Left renal cortex interstitium (tissue), 4 donors: ENCODE results near the gene GNS. TPM values are rescaled to one million over a fixed set of nuclear protein-coding genes. Genes with fewer than 3 reads are reported as not detected.
"Not testable (repeated sequence)": the region's sequence is repeated elsewhere in the genome, so short reads cannot be mapped to it uniquely, and the experiment has no call there.

Source experiments
- DNase-seq, 4 donors: peaks; one replicate each; pipeline ENCODE4 v3.0.0-alpha.2; 2013; ENCODE audit warnings: low read depth in 4 of 4, low spot score in 2 of 4, missing footprints in 1 of 4
- polyA plus RNA-seq, 4 donors: library from polyadenylated mRNA; unstranded; fragments of 120-200 nt; gene quantifications; one replicate each; pipeline ENCODE4 v1.2.1, GENCODE V29; 2013; ENCODE audit not compliant: insufficient read length in 4 of 4

GNS gene
- polyA plus RNA-seq = 100 to 1,000 TPM; 118 to 172 (median 150) TPM

DNA sequence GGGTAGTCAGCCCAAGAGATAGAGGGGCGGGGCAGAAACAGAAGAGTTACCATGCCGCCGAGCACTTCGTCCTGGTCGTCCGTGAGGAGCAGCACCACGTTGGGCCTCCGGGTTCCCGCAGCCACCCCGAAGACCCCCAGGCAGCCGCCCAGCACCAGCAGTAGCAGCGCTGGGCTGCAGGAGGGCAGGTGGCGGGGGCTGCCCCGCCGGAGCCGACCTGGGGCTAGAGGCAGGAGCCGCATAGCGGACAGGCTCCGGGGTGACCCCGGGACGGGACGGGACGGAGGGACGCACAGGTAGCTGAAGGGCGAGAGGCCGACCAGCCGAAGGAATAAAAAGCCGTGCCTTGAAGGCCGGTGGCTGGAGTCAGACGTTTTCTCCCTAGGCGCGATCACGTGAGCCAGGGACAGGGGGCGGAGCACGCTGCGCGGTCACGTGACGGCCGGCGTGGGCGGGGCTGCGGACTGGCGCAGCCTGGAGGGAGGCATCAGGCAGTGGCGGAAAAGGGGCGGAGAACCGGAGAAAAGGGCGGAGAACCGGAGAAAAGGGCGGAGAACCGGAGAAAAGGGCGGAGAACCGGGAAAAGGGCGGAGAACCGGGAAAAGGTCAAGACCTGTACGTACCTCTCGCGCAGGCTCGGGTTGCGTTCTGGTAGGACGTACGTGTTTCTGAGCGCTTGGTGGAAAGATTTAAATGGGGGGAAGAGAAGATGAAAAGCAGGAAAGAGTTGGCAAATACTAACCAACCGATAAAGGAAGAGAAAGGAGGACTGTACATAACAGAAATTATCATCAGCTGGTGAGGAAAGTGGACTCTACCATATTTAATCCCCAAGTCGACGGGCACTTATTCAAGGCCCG lies at the start of gene GNS:
Gene GNS (minus strand): TSS at position 372 of the 860 bp plus-strand sequence. CDS start 130 bp downstream, at position 242.
- DNase-seq = peak in 3 of 4 donors; percentile 81 to 94 (median 92)

GRCh38 chr12:64808110-64808509 lies 48.9 kb upstream of the GNS start:
- DNase-seq = no peak

GRCh38 chr12:64806593-64807460 lies 47.6 kb upstream of the GNS start:
- DNase-seq = no peak

GRCh38 chr12:64806173-64806572 lies 47.0 kb upstream of the GNS start:
- no peak for DNase-seq

DNA sequence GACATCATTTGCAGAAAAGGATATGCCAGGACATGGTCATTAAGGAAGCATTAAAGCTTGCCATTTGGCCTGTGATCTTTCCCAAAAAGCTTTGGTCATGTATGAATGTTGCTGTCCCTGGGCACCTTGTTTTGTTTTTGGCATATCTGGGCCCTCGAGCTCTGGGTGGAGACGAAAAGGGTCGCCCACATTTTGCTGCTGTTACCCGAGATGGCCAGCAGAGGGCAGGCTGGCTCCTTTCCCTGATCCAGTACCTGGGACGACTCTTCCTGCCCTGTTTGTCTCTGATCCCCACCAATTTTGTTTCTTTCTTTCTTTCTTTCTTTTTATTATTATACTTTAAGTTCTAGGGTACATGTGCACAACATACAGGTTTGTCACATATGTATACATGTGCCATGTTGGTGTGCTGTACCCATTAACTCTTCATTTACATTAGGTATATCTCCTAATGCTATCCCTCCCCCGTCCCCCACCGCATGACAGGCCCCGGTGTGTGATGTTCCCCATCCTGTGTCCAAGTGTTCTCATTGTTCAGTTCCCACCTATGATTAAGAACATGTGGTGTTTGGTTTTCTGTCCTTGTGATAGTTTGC lies 43.1 kb upstream of the GNS start:
- DNase-seq = not testable (repeated sequence)

DNA sequence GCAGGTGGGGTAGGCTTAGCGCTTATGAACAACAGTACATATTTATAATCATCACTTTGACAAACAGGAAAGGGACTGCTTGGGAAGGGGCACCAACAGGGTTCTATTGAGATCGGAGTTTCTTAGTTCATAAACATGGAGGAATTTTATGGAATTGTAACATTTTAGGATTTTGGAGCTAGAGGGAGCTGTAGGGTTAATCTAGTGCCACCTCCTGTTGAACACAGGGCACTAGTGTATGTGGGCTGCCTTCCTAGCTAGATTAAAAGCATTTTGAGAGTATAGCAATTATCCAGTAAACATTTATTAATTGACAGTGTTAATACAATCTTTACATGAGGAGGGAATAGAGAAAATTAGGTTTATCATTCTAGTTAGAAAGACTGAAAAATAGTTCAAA lies 42.2 kb upstream of the GNS start:
- DNase-seq = no peak

DNA sequence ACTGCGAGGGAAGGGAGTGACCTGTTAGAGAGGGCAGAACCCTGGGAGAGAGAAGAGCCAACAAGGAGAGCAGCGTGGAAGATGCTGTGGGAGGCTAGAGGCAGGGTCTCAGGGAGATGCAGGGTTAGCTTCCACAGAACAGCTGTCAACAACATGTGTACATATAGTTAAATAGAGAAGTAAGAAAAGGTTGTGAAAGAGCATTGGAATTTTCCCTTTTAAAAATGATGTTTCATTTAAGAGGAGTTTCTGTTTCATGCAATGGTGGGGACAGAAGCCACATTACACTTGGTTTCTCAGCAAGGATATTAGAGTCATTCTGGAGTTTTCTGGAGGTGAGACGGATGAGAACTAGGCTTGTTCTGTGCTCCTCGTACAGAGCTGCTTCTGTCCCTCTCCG lies 41.4 kb upstream of the GNS start:
- DNase-seq = no peak

DNA sequence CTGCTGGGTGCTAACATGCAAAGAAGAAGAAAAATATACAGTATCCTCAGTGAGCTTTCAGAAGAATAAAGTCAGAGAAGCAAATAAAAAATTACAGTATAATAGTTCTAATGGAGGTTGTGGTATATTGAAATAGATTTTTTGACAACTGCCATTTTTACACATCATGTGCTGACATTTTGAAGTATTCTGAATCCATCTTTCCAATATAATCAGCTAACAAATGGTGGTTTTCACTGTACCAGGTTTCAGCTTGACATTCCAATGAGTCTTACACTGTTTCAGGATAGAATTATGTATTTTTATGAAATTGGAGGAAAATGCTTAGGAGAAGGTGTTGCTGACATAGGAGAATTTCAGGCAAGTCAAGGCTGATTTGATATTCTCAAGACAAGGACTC lies 39.0 kb upstream of the GNS start:
- no peak for DNase-seq

- no peak for DNase-seq
Observed at GRCh38 chr12:64797156-64797555, 38.0 kb upstream of the GNS start.

DNA sequence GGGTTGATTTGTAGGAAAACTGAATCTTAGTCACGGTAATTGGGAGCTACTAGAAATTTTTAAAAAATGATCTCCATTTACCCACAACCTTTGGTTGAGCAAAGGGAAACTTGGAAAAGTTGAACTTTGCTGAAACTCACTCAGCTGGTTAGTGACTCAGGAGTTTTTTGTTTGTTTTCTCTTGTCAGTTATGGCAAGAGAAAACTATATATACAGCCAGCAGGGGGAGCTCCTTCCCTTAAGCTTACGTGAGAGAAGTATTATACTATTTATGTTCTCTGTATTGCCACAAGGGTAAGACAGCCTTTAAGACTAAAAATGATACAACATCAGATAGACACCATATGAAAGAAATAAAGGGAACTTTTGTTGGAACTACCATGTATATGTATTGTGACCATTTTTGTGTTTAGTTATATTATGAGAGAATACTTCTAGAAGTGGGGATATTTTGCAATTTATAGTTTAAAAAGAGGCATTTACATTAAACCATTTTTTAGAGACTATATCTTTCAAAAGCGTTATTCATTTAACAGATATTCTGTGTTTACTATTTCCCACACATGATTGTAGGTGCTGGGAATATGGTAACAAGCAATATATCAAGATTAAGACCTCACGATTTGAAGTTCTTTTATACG lies 37.1 kb upstream of the GNS start:
- DNase-seq = peak in 2 of 4 donors; percentile 45 to 76

DNA sequence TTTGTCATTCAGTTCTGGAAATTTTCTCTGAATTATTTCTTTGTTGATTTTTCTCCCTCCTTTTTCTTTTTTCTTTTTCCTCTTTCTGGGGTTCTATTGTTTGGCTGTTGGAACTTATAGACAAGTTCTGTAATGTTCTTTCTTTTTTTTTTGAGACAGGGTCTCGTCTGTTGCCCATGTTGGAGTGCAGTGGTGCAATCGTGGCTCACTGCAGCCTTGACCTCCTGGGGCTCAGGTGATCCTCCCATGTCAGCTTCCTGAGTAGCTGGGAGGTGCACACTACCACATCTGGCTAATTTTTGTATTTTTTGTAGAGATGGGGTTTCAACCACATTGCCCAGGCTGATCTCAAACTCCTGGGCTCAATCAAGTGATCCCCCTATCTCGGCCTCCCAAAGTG lies 35.1 kb upstream of the GNS start:
- DNase-seq = no peak

DNA sequence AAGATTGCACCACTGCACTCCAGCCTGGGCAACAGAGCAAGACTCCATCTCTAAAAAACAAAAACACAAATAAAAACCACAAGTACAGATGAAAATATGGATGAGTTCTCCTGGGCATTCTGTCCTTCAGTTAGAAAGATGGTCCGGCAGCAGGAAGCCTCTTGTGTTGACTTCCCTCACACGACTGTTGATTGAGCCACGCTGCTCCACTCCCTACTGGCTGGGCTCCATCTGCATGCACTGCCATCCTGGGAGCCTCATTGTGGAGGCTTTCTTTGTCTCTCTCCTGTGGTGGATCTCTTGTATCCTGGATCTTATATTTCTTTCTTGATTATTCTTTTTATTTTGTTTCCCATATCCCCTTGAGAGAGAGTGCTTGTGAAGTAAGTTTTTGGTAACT lies 34.4 kb upstream of the GNS start:
- DNase-seq = no peak

DNA sequence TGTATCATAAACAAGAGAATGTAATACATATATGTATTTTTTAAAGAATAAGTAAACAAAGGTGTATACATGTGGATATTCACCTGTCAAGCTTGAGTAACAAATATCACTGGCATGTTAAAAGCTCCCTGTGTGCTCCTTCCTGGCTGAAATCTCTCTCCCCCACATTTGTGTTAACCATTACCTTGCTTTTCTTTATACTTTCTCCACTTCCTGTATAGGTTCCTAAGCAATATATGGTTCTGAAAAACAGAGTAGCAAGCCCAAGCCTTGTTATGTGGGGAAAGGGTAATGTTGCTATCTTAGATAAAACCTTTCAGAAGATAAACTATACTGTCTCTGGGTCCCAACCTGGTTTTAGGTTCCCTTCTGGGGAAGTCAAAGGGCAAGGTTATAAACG lies 32.9 kb upstream of the GNS start:
- DNase-seq = no peak

GRCh38 chr12:64791036-64791435 lies 31.8 kb upstream of the GNS start:
- no peak for DNase-seq

- no peak for DNase-seq
Observed at GRCh38 chr12:64790166-64790565, 31.0 kb upstream of the GNS start.

DNA sequence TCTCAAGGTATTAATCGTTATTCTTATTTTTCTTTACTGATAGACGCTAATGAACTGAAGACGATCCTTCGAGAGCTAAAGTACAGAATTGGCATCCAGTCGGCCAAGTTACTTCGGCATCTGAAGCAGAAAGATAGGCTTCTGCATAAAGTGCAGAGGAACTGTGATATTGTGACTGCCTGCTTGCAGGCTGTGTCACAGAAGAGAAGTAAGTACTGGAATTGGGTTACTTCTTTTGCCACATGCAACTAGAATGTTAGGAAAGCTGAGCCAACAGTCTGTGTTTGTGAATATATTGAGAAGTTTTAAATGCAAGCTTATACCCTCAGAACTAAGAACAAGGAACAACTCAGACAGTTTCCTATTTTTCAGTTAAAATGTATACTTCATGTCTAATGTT lies 26.6 kb upstream of the GNS start:
- DNase-seq = no peak

DNA sequence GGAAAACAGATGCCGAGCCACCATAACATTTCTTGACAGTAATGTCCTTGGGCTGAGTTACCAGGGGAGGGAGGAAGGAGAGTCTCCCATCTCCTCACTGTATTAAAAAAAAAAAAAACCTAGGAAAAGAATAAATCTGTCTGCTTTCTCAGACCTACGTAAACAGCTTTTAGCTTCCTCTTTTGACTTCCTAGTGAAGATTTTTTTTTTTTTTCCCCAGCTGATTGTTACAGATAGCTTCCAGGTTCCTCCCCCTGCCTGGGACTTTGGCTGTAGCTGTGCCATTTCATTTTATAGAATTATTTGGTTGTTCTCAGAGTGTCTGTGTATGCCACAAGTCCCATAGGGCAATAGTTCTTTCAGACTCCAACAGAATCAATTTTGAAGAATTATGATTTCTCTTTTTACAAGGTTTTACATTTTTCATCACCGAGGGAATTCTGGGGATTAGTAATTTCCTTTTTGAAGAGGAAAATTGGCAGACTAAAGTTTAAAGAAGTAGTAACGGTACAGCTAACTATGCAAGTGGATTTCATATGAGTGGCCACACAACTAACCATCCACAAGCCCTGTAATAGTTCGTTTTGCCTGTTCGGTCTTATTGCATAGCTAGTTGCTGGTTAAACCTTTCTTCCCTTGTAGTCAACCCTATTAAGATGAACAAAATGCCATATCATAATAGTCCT lies 23.1 kb upstream of the GNS start:
- no peak for DNase-seq

GRCh38 chr12:64781280-64782190 lies 22.3 kb upstream of the GNS start:
- no peak for DNase-seq
